HepG2 (cell line): Measurements from ENCODE around the gene FGL2. TPM values are rescaled to one million over a fixed set of nuclear protein-coding genes. Genes with fewer than 3 reads are reported as not detected.
A peak's percentile ranks its signal among the peaks of the same experiment; 100 is the strongest.

Source experiments
- ARID5B ChIP-seq: IDR thresholded peaks from 2 replicates; pipeline ENCODE4 v1.4.0; 2020; ENCODE audit warnings: mild to moderate bottlenecking, missing genetic modification reagents
- EP300 ChIP-seq, 3 experiments: sonication (generic) in 1 of 3; formaldehyde crosslinking in 1 of 3; IDR thresholded peaks; 2 replicates each; pipeline versions ENCODE4 v1.5.1 to v1.6.1; 2011 to 2020; ENCODE audit warnings: low read depth in 2 of 3, low read length in 2 of 3, borderline replicate concordance in 1 of 3, improper control_type of control experiment in 1 of 3, mild to moderate bottlenecking in 1 of 3, missing genetic modification reagents in 1 of 3, moderate library complexity in 1 of 3
- ISL2 ChIP-seq: sonication (generic); formaldehyde crosslinking; IDR thresholded peaks from 2 replicates; pipeline ENCODE4 v1.5.0; 2020; ENCODE audit warnings: missing genetic modification reagents
- NFATC3 ChIP-seq: sonication (generic); formaldehyde crosslinking; IDR thresholded peaks from 2 replicates; pipeline ENCODE4 v1.5.1; 2020; ENCODE audit warnings: mild to moderate bottlenecking, missing genetic modification reagents
- NR2F6 ChIP-seq, 2 experiments: IDR thresholded peaks; 2 replicates each; pipeline ENCODE4 v1.6.1; 2016; ENCODE audit warnings: antibody characterized with exemption in 1 of 2, mild to moderate bottlenecking in 1 of 2
- PHB2 ChIP-seq: fragments of 450-650 bp; IDR thresholded peaks from 2 replicates; pipeline ENCODE4 v1.6.1; 2018; ENCODE audit not compliant: partially characterized antibody
- TGIF2 ChIP-seq: IDR thresholded peaks from 2 replicates; pipeline ENCODE4 v1.6.1; 2016; ENCODE audit warnings: control low read depth, missing compliant biosample characterization
- TSC22D2 ChIP-seq: sonication (generic); formaldehyde crosslinking; IDR thresholded peaks from 2 replicates; pipeline ENCODE4 v1.5.1; 2020; ENCODE audit warnings: missing genetic modification reagents, mild to moderate bottlenecking, borderline replicate concordance
- YEATS4 ChIP-seq: sonication (generic); formaldehyde crosslinking; IDR thresholded peaks from 2 replicates; pipeline ENCODE4 v1.4.0; 2020; ENCODE audit warnings: missing genetic modification reagents, borderline replicate concordance
- ZNF281 ChIP-seq: sonication (generic); formaldehyde crosslinking; IDR thresholded peaks from 2 replicates; pipeline ENCODE4 v1.4.0; 2020; ENCODE audit warnings: missing genetic modification reagents, borderline replicate concordance
- ZNF343 ChIP-seq: sonication (generic); formaldehyde crosslinking; IDR thresholded peaks from 2 replicates; pipeline ENCODE4 v1.4.0; 2020; ENCODE audit warnings: mild to moderate bottlenecking, missing genetic modification reagents
- ZNF563 ChIP-seq: sonication (generic); formaldehyde crosslinking; IDR thresholded peaks from 2 replicates; pipeline ENCODE4 v1.8.0; 2022; ENCODE audit warnings: mild to moderate bottlenecking, moderate library complexity, missing genetic modification reagents
- ZNF564 ChIP-seq: sonication (generic); formaldehyde crosslinking; IDR thresholded peaks from 2 replicates; pipeline ENCODE4 v1.8.1; 2023; ENCODE audit warnings: mild to moderate bottlenecking, missing genetic modification reagents
- polyA plus RNA-seq, 8 experiments: library from polyadenylated mRNA; depleted of rRNA in 3 of 8; stranded (reverse) in 7 of 8; unstranded in 1 of 8; fragments of >200 nt; fragmentation: Illumina TruSeq in 4 of 8; extraction: Trizol in 4 of 8; gene quantifications; 2 replicates each; pipeline versions ENCODE4 v1.2.1 to v1.2.3, GENCODE V29; 2011 to 2016; ENCODE audit warnings: low read depth in 4 of 8, missing spikeins in 1 of 8, mixed read lengths in 1 of 8; ENCODE audit not compliant: insufficient read depth in 1 of 8
- total RNA-seq, 5 experiments: library from RNA; depleted of rRNA; stranded (reverse); fragments of >200 nt; fragmentation: Illumina TruSeq; extraction: Trizol; gene quantifications; 2 replicates each; pipeline ENCODE4 v1.2.3, GENCODE V29; 2016; ENCODE audit warnings: low read depth in 1 of 5
- TF ChIP-seq, protein P1 (sequence below): sonication (generic); formaldehyde crosslinking; IDR thresholded peaks from 2 replicates; pipeline ENCODE4 v1.4.0; 2020; ENCODE audit warnings: missing genetic modification reagents, borderline replicate concordance
- TF ChIP-seq, protein P2 (sequence below): sonication (generic); formaldehyde crosslinking; IDR thresholded peaks from 2 replicates; pipeline ENCODE4 v1.8.1; 2023; ENCODE audit warnings: mild to moderate bottlenecking, missing genetic modification reagents

FGL2 gene
- total and polyA plus RNA-seq, 2 of the 13 experiments (the other 11 are each of a cell fraction or from before 2014, with no cell fraction given) = 0.04 to 0.15 TPM

- TF ChIP-seq, protein P1, sequence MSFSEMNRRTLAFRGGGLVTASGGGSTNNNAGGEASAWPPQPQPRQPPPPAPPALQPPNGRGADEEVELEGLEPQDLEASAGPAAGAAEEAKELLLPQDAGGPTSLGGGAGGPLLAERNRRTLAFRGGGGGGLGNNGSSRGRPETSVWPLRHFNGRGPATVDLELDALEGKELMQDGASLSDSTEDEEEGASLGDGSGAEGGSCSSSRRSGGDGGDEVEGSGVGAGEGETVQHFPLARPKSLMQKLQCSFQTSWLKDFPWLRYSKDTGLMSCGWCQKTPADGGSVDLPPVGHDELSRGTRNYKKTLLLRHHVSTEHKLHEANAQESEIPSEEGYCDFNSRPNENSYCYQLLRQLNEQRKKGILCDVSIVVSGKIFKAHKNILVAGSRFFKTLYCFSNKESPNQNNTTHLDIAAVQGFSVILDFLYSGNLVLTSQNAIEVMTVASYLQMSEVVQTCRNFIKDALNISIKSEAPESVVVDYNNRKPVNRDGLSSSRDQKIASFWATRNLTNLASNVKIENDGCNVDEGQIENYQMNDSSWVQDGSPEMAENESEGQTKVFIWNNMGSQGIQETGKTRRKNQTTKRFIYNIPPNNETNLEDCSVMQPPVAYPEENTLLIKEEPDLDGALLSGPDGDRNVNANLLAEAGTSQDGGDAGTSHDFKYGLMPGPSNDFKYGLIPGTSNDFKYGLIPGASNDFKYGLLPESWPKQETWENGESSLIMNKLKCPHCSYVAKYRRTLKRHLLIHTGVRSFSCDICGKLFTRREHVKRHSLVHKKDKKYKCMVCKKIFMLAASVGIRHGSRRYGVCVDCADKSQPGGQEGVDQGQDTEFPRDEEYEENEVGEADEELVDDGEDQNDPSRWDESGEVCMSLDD (CRISPR knock-in tag) = no peak
- TF ChIP-seq TGIF2 (CRISPR knock-in tag) (peak; percentile 60; the same call in 1 of the 2 replicates), EP300 (IDR thresholded peaks at IDR 0.05; ENCODE audit: low read depth in 2 of 2, low read length in 2 of 2) (peak in 1 of 2 experiments; percentile 64; a peak in 1 of 4 replicates), EP300 (CRISPR knock-in tag; IDR thresholded peaks at IDR 0.05; ENCODE audit: borderline replicate concordance) (peak; percentile 44; the same call in 1 of the 2 replicates), ZNF281 (CRISPR knock-in tag) (peak; percentile 35; the same call in 1 of the 2 replicates), ZNF563 (CRISPR knock-in tag) (no peak), ISL2 (no peak), ZNF343 (CRISPR knock-in tag) (no peak), ARID5B (CRISPR knock-in tag) (peak; percentile 94), PHB2 (no peak), NFATC3 (CRISPR knock-in tag) (no peak), ZNF564 (CRISPR knock-in tag) (no peak), TSC22D2 (CRISPR knock-in tag) (no peak), NR2F6 (IDR thresholded peaks at IDR 0.05) (peak; percentile 76), NR2F6 (CRISPR knock-in tag; IDR thresholded peaks at IDR 0.05) (peak; percentile 88), YEATS4 (CRISPR knock-in tag) (peak; percentile 80)
- TF ChIP-seq, protein P2, sequence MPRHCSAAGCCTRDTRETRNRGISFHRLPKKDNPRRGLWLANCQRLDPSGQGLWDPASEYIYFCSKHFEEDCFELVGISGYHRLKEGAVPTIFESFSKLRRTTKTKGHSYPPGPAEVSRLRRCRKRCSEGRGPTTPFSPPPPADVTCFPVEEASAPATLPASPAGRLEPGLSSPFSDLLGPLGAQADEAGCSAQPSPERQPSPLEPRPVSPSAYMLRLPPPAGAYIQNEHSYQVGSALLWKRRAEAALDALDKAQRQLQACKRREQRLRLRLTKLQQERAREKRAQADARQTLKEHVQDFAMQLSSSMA (CRISPR knock-in tag) = no peak
These were observed 45.6 kb upstream of the FGL2 start (continued) for GRCh38 chr7:77245015-77245755.
